ENCODE data around the gene TIGD1.
"Not testable (repeated sequence)": the region's sequence is repeated elsewhere in the genome, so short reads cannot be mapped to it uniquely, and the experiment has no call there.

TIGD1 gene

DNA sequence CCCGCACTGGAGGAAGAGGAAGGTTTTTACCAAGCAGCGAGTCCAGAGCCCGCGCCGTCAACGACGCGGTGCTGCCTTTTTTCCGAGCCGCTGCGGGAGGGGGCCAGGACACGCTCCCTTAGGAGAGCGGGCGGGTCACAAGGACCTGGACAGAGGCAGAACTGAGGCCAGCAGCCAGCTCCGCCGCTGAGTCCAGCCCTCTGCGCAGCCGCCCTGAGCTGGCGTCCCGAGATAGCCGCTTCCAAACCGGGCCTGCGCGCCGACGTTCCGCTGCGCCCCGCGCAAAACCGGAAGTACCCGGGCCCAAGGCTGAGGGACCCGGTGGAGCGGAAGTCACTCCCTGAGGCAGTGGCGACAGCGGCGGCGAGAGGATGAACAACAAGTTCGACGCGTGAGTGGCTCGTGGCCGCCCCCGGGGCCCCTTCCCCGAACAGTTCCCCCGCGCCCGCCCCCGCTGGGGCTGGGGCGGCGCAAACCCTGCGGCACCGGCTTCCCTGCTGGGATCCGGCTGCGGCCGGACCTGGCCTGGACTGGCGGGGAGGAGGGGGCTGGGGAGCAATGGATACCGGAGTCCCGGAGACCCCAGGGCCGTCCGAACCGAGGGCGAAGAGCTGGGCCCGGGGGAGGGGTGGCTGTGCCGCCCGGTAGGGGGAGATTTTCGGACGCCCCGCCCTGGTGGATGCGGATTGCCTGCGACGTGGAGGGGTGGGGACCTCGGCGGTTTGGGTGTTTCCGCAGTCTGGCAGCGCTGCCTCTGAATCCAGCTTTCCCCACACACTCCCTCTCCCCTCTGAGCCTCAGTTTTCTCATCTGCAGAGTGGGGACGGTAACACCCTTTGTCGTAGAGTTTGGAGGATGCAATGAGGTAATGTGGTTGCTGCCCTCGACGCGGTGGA is at the start of gene TIGD1, which contains the start of gene EIF4E2:
TSS of gene TIGD1 (minus strand) at position 204 of the 896 bp plus-strand sequence. CDS start 675 bp downstream, outside the sequence.
TSS of gene EIF4E2 (plus strand) at position 336 of the 896 bp plus-strand sequence. CDS start at position 372, 36 bp downstream.
- DNase-seq, result peak; percentile 84

DNA sequence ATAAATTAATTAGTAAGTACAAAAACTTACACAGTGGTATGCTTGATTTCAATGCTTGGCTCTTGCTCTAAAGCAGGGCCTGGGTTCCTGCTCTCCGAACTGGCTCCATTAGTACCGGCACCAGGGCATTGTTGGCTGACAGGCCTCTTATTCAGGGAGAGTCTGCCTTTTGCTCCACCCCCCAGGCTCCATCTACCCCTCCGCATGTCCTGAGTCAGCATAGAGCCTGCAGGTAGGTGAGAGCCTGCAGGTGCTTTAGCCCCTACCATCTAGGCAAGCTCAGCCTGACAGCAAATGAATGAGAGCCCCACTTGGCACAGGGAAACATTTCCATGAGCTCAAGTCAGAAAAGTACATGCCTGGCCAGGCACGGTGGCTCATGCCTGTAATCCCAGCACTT is 47.9 kb upstream of the TIGD1 start:
- DNase-seq, result no peak

DNA sequence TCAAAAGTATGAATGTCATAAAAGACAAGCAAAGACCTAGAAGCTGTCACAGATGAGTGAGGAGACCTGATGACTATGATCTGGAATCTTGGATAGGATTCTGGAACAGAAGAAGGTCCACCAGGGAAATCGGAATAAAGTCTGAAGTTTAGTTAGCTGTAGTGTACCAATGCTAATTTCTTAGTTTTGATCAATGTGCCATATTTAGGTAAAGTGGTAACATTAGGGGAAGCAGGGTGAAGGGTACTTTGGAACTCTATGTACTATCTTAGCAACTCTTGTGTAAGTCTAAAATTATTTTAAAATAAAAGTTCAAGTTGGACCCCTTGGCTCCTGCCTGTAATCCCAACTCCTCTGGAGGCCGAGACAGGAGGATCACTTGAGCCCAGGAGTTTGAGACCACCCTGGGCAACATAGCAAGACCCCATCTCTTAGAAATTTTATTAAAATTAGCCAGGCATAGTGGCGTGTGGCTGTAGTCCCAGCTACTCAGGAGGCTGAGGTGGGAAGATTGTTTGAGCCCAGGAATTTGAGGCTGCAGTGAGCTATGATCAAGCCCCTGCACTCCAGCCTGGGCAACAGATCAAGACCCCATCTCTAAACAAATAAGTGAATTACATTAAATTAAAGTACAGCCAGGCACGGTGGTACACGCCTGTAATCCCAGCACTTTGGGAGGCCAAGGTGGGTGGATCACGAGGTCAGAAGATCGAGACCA is 47.2 kb upstream of the TIGD1 start:
- no peak for DNase-seq

DNA sequence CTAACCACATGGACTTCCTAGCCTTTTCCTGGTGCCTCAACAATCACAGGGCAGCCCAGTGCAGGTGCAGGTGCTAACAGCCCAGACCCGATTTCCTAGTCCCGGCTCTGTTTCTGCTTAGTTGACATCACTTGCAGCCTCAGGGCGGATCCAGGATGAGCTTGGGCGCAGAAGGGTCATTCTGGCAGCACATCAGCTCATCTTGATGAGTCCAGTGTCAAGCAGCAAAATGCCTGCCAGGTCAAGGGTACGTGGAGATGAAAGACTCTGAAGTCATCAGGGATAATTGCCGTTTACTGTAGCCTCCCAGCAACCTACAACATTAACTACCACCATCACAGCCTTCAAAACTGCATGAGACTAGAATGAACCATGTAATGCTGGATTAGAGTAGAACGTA is 43.6 kb upstream of the TIGD1 start:
- no peak for DNase-seq

DNA sequence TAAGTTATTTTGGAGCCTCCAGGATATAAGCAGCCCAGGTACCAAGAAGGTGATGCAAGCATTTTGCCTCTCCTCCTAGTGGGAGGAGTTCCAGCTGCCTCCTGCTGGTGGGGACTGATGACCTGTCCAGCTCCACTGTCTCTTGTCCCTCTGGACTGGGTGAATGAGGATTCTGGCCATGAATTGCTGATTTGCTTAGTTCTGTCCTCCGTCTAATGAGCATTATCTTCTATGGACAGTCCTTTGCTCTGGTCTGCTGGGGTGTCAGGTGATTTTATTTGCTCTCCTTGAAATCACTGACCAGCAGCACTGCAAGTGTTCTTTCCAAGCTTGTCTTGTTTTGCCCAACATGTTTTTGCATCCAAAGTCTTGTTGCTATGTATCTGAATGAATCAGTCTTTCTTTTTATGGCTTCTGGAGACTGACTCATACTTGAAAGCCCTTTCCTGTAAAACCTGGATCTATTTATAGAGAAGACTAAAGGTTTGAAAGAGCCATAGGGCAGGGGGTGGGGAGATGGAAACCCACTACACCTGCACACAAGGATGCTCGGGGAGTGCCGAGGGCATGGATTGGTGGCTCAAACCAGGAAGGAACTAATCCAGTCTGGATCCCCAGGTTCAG is 42.5 kb upstream of the TIGD1 start:
- no peak for DNase-seq

DNA sequence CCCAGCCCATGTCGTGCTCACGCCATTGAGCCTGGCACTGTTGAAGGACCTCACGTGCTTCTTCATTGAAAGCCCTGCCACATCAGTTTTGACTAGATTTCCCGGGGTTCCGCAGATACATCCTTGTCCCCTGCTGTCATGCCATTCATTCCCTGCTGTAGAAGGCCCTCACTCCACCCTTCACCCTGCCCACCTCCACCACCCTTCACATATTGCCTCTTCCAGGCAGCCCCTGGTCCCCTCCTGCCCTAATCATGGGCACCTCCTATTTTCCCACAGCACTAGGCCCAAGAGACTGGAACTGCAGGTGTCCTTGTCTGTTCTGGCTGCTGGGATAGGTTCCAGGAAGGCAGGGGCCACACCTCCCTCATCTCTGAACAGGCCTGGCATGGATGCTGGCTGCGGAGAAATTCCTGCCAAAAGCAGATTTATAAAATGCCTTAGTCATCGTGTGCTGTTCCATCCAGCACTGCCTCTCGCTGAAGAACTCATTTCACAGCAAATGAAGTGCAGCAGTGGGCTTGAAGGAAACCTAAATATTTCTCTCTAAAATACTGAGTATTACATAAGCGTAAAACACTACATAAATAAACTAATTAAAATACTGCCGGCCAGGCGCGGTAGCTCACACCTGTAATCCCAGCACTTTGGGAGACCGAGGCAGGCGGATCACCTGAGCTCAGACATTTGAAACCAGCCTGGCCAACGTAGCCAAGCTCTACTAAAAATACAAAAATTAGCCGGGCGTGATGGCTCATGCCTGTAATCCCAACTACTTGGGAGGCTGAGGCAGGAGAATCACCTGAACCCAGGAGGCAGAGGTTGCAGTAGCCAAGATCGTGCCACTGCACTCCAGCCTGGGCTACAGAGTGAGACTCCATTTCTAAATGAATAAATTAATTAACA is 38.6 kb upstream of the TIGD1 start:
- no peak for DNase-seq

DNA sequence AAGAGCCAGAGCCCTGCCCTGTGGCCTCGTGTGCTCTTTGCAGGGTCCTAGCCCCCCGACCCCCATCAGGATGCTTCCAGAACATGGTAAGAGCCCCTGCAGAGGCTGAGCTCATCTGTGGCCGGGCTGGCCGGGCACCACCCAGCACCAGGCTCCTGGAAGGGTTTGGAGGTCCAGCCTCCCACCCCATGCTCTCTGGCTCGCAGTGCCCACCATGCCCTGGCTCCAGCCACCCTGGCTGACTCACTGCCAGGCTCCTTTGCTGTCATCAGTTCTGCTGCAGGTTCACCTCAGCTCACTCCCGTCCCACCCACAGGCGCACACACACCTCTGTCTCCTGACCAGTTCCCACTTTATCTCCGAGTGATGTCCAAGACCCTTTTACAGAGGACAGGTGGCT is 37.7 kb upstream of the TIGD1 start:
- DNase-seq, result no peak

DNA sequence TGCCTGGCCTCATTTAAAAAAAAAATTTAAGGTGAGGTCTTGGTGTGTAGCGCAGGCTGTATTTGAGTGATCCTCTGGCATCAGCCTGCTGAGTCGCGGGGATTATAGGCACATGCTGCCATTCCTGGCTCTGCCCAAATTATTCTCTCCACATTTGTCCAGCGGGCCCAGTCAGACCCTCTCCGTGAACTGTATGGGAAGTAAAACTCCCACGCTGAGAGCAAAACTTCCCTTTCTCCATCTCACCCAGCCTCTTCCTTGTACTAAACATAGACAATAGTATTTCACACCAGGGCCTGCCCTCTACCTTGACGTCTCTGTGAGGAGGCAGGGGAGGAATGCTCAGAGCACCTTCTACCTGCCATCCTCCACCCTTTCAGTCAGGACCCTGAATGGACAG is 37.2 kb upstream of the TIGD1 start:
- no peak for DNase-seq

DNA sequence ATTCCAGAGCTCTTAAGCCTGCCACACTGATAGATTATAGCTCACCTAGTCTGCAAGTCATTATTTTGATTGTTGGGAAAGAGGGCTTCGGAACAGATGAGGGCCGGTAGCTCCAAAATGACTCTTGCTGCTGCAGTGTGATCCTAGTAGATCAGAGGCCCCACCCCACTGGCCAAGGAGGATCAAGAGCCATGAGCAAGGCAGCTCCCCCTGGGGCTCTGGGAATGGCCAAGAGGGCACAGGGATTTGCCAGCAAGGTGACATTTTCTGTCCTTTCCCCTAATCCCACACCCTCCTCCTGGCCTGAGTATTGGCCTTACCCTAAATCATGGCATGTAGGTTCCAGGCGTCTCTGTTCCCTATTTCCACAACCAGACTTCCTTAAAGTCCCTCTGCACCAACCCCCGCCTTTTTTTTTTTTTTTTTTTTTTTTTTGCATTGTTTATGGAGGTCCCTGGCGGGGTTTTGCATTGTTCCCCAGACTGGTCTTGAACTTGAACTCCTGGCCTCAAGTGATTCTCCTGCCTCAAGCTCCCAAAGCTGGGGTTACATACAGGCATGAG is 36.7 kb upstream of the TIGD1 start:
- no peak for DNase-seq

DNA sequence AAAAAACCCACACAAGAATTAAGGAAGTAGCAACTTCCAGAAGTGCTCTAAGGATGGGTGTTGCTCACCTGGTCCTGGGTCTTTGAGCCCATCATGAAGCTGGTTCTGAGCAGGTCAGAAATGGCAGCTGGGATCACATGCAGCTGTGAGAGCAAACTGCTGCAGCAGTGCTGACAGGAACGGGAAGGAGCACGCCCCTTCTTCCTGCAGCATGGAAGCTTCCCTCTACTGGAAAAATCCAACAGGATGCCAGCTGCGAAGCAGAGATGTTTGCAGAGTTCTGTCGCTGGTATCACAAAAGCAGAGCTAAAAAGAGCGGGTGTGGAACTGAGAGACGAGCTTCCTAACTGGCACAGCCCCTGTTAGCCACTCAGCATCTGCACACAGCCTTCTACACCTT is 33.9 kb upstream of the TIGD1 start:
- no peak for DNase-seq

DNA sequence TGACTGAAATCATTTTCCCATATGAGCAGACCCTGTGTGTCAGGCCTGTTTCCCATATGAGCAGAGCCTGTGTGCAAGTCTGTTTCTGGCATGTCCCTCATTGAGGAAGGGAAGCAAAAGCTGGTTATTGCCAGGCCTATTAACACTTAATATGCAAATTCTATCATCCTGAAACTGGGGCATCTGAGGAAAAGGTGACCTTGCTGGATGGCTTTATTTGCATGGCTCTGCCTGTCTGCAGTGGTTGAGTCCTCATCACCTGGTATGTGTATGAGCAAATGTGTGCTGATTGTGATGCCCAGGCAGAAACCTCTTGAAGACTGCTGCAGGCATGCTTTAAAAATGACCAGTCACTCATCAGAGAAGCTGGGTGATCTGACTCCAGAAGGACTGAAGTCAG is 31.4 kb upstream of the TIGD1 start:
- DNase-seq, result no peak

DNA sequence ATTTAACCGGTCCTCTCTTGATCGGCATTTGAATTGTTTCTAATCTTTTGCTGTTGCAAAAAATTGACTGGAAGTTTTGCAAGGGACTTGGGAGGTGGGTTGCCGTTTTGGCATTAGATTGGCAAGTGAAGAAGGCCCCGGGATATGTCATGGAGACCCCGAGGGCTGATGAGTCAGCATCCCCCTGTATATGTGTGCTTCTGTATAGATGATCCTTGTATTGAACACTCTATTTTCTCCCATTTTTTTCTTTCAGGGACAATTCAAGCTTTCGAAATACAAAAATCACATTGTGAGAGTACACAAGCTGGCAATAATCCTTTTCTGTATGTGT is 30.3 kb upstream of the TIGD1 start:
- no peak for DNase-seq

DNA sequence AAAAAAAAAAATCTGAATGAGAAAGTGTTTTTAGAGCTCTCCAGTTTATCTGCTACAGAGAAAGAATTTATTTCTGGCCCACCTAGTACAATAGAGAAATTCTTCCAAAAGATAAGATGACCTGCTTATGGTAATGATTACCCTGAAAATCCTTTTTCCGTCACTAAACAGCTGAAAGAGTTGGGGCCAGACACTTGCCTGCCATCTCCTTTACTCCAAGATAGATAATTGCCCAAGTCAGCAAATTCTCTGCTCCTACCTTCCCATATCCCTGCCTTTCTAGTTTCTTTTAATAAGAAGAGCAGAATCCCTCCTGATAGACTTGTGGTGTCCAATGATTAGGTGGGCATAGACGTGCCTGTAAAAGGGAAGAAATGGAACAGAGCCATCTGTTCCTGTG is 28.3 kb upstream of the TIGD1 start:
- DNase-seq, result no peak

DNA sequence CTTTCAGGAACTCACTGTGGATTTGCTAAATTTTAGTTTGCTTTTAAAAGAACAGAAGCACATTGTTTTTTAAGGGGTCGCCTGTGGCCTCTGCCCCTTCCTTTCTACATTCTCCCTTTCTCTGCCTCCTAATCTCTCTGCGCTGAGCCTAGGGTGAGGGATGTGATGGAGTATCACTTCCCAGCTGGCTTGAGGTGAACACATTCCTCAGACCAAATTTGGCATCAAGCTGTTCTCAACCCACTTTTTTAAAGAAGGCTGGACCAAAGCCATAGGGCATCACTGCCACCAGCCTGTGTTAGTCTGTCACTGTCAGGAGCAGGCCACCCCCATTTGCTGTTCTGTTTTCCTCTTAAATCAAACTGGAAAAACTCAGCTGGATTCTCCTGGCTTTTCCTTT is 27.5 kb upstream of the TIGD1 start:
- DNase-seq, result no peak

DNA sequence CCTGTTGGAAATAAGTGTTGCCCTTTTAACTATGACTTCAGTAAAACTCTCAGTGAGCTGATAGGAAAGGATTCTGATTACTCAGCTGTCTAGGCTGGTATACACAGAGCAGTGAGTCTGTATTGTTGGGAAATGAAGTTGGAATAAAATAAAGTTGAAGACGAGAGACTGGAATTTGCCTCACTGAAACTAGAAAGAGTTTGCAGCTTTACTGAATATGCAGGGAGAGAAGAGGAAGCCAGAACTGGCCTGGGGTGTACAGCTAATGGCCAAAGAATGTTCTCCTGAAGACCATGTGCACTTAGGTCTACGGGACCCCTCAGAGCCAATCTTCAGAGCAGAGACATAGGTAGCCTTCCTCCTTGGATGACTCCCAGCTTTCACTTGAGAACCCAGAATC is 26.6 kb upstream of the TIGD1 start:
- DNase-seq, result no peak

DNA sequence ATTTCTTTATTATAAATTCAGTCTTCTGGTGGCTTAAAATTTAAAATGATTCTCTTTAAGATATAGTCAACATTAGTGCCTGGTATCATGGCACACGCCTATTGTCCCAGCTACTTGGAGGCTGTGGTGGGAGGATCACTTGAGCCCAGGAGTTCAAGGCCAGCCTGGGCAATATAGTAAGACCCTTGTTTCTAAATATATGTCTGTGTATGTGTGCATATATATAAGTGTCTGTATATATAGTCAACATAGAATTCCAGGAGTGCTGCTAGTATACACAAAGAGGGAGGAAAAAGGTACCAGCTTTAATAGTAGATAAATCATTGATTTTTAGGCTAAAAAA is 25.0 kb upstream of the TIGD1 start:
- no peak for DNase-seq

DNA sequence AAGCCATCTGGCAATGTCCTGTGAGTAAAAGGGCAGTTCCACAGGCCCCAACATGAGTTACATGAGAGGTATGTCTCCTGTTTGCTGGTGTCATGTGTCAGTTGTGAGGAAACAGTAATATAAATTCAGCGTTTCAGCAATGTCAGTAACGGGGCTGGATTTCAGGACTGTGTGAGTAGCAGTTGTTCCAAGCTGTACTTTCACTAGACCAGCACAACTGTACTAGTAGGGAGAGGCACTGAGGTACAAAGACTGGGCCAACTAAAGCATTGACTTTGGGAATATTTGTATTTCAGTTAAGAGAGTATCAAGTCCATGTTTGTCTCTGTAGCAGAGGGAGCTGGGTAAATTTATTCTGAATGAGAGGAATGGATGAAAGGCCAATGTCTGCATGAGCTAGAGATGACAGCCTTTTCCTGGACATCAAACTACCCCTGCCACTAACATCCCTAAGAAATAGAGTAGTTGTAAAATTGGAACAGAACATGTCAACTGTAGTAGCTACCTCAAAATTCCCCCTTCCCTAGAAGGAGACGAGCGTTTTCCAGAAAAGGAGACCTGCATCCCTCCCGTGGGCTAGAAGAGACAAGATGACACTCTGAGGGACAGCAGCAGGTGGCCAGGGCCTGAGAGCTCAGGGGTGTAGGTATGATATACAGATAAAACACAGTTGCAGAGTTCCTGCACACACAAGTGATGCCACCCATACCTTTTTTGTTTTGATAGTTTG is 24.5 kb upstream of the TIGD1 start:
- DNase-seq, result no peak

DNA sequence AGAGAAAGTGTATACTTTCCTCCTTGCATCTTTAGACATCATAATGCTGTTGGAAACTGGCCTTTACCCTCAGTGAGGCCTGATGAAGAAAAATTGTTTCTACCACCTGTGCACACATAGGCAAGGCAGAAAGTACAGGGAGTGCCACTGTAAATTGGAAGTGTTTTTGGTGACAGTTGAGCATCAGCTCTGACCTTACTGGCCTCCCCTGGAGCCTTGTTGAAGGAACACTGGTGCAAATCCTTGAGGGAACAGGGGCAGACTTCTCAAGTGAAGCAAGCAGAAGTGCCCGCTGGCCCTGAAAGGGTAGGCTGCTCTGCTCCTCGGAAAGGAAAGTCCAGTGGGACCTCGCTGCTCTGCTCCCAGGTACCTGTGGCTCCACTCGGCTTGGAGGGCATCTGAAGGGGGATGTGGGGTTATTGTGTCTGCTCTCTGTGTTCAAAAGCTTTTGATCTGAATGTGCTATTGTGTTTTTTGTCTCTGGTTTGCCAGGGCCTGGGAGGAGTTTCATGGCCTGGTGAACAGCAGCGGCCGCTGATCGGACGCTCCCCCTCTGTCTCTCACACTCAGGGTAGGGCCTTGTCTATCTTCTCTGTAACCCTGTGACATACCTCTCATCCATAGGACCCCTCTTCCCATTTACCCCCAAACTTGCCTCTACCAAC is 23.5 kb upstream of the TIGD1 start:
- DNase-seq, result no peak

DNA sequence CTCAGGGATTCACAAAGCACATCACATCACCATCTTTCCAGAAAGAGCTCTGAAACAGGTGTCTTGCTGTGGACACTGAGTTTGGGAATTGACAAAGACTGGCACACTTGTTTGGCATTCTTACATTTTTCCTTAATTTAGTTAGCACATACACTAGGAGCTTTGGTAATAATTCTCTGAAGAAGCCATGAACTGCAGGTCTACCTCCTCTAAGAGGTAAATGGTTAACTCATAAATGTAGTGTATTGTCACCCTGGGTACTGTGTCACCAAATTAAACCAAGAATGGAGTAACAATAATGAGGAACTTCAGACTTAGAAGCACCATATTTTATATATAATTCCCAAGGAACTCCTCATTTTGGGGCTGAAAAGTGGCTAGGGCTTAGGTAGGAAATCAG is 22.7 kb upstream of the TIGD1 start:
- DNase-seq, result no peak

DNA sequence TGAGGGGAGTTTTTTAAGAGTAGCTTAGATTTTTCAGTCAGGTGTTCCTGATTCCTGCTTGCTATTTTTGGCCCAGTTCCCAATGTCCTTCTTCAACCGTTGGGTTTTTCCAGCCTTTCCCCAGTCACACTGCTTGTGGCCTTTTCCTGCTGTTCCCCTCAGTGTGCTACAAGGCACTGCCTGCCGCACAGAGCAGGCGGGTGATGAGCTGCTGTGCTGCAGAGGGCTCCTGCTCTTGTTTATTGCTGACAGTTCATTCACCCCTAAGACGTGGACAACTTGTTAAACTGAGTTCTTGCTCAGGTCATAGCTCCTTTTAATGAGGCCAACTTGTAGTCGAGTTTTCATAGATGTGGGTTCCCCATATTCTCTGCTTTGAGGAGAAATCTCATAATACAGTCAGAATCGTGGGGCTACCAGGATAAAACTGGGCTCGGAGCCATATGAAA is 20.7 kb upstream of the TIGD1 start:
- DNase-seq, result no peak

DNA sequence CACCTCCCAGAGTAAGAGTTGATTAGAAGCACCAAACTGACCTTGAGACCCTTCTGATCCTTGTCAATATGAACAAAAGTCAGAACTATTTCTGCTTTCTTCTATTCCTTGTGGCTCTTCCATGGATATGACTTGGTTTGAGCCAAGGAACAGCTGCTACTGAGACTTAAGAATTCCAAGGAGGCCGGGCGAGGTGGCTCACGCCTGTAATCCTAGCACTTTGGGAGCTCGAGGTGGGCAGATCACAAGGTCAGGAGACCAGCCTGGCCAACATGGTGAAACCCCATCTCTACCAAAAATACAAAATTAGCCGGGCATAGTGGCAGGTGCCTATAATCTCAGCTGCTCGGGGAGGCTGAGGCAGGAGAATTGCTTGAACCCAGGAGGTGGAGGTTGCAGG is 20.1 kb upstream of the TIGD1 start:
- DNase-seq, result not testable (repeated sequence)

Data from DMS79 treated with DMSO at 0.1 percent for 48 hours (cell line).